ENCODE results near the gene SDCCAG8.

The SDCCAG8 gene

DNA sequence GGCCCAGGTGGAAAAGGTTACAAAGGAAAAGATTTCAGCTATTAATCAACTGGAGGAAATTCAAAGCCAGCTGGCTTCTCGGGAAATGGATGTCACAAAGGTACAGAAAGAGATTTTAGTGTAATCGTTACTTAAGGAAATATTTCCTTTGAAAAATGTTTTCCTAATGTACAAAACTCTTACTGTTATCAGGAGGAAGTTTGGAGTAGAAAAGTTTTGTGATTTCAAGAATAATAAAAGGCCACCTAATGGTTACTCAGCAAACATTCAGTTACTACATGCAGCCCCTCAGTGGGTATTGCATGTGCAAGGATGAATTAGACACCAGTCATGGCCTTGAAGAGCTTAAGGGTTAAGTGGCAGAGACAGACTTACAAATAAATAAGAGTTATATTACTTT, 85.2 kb downstream of the SDCCAG8 start:
- DNase-seq, result no peak

DNA sequence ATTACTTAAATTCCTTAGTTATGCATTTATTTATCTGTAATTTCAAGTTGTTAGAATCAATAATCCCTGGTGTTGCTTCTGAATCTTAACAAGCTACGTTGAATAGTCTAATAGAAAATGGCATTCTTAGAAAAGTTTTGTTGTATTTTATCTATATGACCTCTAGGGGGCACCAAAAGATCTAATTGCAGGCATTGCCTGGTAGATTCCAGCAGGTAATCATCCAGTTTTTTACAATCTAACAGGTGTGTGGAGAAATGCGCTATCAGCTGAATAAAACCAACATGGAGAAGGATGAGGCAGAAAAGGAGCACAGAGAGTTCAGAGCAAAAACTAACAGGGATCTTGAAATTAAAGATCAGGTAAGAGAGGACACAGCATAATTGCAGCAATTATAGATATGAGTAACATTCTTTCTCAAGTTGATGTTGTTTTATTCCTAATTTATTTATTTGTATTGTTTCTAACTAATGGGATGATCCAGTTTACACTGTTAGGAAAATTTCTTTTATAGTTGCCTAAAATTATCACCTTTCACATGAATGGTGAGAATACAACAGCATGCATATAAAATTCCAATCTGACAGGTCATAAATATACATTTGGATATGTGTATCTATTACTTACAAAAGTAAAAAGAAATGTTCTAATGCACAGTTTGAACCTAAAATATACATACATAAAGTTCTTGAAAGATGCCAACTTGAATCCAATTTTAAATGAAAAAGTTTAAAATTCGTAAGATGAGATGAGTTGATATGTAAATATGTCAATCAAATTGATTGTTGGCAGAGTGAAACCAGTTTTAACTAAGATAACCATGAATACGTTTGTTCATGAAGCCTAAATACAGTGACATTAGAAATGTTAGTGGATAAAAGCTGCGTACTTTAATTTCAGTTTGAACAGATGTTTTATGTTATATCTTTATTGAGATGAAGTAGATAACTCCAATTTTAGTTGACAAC, 88.4 kb downstream of the SDCCAG8 start:
- peak; percentile 100 for DNase-seq

GRCh38 chr1:243345205-243345604, 89.4 kb downstream of the SDCCAG8 start:
- peak; percentile 99 for DNase-seq

DNA sequence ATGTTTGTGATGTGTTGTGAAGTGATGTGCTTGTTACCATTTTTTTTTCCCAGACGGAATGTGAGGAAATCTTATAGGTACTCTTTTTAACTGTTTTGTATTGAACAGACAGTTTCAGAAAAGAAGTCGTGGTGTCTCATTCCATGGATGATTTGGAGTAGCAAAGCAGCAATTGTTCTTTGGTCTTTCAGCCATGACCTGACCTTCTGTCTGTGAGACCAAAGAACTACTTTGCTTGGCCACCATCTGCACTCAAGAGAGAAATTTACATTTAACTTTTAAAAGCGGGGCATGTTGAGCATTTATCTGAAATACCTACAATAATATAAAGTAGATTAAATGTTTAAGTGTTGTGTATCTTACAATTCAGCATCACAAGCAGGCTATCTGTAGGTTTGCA, 90.2 kb downstream of the SDCCAG8 start:
- no peak for DNase-seq

- no peak for DNase-seq
These were observed 90.6 kb downstream of the SDCCAG8 start for GRCh38 chr1:243346468-243346867.

- DNase-seq, result no peak
These were observed 92.5 kb downstream of the SDCCAG8 start for GRCh38 chr1:243348331-243348730.

DNA sequence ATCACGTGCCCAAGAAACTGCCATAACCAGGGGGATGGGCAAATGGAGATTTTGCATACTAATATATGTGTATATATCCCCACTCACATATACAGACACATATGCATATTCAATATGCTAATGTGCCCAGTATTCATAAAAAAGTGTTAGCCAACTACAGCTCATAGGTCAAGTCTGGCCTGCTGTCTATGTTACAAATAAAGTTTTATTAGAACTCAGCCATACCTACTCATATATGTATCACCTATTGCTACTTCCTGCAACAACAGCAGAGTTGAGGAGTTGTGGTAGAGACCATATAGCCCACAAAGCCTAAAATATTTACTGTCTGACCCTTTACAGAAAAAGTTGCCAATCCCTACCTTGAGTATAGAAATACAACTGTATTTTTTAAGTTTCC, 93.3 kb downstream of the SDCCAG8 start:
- DNase-seq, result no peak

GRCh38 chr1:243351337-243351736, 95.5 kb downstream of the SDCCAG8 start:
- DNase-seq, result no peak

- DNase-seq, result no peak
These were observed 98.8 kb downstream of the SDCCAG8 start for GRCh38 chr1:243354511-243355153.

DNA sequence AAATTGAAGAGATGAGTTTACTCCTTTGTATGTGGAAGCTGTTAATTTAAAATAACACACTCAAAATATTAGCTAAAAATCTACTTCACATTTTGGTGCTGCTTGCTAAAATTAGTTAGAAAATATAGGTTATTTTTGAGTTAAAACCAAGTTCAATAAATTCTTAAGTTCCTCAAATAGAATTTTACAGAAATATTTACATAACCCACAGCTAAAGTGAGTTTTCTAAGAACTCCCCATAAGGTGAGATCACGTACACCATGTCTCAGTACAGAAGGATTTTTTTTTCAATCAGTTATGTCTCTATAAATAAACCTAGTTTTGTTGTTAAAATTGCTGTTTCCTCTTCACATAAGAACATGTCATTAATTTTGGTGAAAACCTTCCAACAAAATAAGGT, 108.0 kb downstream of the SDCCAG8 start:
- no peak for DNase-seq

DNA sequence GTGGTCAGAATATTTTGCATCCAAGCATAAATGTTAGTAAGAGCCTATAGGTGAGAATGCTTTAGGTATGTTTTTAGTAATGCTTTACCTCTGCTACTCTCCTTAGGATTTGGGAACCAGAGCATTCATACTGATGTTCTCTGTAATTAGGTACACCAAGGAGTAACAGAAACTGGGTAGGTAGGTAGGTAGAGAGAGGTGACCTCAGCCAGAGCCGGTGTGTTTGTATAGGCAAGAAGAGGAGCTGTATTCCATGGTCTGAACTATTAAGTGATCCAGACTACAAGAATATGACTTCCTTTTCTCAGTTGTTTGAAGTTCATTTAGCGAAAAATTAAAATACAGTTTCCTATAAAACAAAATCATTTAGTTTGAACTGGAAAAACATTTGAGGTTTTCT, 108.5 kb downstream of the SDCCAG8 start:
- DNase-seq, result no peak

DNA sequence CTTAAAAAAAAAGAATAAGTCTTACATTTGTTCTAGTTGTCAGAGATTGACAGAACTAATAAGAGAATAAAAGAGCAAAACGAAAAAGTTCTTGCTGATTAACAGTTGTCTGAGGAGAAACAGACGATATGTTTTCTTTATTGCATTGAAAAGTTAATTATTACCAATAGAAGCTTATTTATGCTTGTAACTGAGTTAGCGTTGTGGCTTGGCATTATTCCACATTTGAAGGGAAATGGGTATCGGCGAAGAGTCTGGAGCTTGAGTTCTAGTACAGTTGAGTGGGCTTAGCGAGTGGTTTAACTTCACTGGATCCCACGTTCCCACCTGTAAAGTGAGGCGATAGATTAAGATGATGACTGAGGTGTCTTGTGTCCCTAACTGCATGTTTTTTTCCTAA, 109.0 kb downstream of the SDCCAG8 start:
- DNase-seq, result no peak

GRCh38 chr1:243367314-243367713, 111.5 kb downstream of the SDCCAG8 start:
- no peak for DNase-seq

- no peak for DNase-seq
These were observed 118.6 kb downstream of the SDCCAG8 start for GRCh38 chr1:243374412-243374811.

DNA sequence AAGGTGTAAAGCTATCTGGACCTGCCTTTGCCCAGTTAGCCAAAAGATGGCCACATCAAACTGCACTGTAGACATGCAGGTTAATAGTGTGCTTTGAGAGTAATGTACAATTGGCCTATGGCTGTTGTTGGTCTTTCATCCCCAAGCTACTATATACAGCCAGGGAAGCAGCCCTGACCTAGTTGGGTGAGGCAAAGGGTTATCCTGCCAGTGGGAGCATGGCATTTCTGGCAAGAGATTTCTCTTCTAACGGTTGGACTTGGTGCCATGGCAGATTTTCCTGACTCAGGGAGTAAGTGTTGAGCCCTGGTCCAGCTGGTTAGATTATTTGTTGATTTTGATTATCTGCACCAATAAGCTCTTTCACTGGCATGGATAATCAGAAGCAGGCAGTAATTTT, 119.8 kb downstream of the SDCCAG8 start:
- no peak for DNase-seq

DNA sequence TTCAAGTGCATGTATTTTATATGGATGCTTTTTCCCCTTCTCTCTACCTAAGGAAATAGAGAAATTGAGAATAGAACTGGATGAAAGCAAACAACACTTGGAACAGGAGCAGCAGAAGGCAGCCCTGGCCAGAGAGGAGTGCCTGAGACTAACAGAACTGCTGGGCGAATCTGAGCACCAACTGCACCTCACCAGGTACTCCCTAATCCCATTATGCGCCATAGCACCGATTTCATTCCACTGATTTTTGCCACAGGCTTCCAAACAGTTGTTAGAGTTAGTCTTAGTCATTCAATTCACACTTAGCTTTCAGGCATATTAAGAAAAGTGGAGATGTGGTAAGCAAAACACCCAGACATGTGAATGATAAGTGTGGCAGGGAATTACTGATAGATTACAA, 122.8 kb downstream of the SDCCAG8 start:
- no peak for DNase-seq

DNA sequence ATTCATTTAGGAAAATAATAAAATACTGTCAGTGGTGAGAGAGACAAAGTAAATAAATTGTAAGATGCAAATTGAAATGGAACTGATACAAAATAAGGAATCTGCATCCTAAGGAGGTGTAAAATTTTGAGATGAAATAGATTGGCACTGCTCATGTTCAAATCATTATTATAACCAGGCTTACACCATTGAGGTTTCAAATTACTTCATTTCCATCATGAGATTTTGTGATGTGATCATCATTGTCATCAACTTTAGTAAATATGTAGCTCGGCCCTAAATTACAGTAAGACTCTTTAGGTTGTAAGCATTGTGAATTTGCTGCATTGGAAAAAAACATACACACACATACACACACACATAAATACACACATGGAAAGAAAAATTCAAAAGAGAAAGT, 123.4 kb downstream of the SDCCAG8 start:
- no peak for DNase-seq

- DNase-seq, result no peak
These were observed 123.9 kb downstream of the SDCCAG8 start for GRCh38 chr1:243379706-243380105.

- no peak for DNase-seq
These were observed 132.4 kb downstream of the SDCCAG8 start for GRCh38 chr1:243388276-243388675.

DNA sequence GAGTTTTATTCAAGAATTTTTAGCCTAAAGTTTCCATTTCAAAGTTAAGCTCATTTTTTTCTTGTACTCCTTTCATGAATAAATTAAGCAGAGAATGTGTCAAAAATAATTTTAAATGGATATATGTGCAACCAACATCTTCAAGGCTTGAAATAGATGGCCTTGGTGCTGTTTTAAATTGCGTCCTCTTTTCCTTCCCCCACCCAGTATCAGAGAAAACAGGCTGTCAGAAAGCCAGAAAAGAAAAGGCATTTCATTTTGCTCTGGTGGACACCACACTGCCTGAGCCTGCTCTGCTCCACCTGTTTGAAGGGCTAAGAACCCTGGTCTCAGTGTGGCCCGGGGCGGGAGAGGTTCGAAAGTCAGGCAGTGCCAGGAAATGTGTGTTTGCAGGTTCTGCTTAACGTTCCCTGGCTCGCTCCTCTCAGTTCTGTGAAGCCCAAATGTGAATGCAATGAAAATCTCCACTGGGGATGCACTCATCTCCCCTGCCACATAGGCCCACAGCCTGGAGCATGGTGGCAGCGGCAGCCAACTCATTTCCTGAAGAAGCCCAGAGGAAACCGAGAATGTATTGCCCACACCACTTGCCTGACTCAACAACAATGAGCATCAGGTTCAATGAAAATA, 134.4 kb downstream of the SDCCAG8 start:
- no peak for DNase-seq

DNA sequence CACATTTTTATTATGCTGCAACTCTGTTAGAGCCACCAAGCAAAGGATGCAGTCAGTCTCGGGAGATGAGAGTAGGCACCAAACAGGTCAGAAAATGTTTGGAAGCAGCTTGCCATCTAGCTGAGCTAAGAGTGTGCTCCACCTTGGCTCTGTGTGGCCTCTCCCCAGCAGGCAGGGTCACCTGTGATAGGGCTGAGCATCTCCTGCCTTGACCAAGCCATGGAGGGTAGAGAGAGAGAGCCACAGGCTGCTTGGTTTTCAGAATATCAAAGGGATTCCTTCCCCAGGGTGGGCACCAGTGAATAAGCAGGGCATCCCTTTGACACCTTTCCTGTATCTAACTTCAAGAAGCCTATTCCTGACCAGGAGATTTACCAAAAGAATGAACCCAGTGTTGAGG, 135.5 kb downstream of the SDCCAG8 start:
- no peak for DNase-seq

DNA sequence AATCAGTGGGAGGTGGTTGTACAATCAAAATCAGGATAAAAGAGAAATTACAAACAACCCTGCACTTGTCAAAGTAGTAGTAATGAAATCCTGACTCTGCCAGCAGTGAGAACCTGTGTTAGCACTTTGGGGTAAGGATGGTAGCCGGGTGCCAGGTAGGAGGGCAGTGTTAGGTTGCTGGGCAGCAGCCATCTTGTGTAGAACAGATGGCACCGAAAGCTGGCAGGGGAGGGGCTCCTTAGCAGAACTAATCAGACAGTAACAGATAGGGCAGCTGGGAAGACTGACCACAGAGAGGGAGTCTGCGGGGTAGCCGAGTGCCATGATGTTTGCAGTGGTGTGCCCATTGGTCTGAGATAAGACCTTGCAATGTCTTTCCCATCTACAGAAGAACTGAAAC, 137.3 kb downstream of the SDCCAG8 start:
- peak; percentile 100 for DNase-seq

DNA sequence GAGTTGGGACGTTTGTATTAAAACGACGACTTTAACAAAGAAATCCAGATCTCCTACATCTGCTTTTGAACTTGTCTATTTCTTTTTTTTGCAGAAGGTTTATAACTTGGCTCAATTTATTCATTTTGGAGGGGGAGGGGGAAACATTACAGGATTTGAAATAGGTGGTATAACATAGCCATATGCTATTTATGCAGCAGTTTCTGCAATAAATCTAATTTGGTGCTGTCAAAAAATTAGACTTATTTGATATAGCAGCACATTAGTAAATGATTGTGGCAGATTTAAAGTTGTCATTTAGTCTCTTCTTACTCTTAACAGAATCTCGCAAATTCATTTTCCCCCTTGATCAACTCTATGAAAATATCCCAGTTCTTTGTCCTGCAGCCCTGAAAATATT, 138.2 kb downstream of the SDCCAG8 start:
- peak; percentile 100 for DNase-seq

All from NCI-H1694 (cell line).